SU-DHL-6 (cell line): ENCODE data around the gene TGM3.

Experiments
- EZH2phosphoT487 ChIP-seq: fragments of 200-600 bp; sonication (generic), shearing (Covaris generic); conservative IDR thresholded peaks from 2 replicates; pipeline ENCODE4 v1.6.1; 2018; ENCODE audit warnings: mild to moderate bottlenecking, antibody characterized with exemption, low read length, moderate library complexity, mixed read lengths
- TF ChIP-seq, protein P1 (sequence below): fragments of 200-600 bp; sonication (generic); IDR thresholded peaks from one replicate; pipeline ENCODE4 v1.5.1; 2017; ENCODE audit warnings: antibody characterized with exemption, mild to moderate bottlenecking, low read length, moderate library complexity; ENCODE audit not compliant: insufficient read depth, poor library complexity, severe bottlenecking

DNA sequence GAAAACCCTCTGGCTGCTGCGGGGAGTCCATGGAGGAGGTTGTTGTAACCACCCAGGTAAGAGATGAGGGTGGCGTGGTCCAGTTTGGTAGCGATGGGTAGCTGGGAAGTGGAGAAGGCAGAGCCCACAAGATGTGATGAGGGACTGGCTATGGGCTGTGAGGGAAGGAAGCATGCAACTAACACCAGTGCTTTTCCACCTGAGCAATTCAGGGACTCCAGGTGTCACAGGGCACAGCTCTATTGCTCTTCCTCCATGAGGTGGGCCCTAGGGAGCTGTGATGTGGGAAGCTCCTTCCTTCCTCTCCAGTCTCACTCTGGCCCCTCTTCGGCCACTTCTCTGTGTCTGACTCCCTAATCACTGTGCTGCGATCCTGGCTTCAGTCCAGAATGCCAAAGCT lies 52.5 kb downstream of the TGM3 start:
- TF ChIP-seq EZH2phosphoT487, result no peak
- TF ChIP-seq, protein P1, sequence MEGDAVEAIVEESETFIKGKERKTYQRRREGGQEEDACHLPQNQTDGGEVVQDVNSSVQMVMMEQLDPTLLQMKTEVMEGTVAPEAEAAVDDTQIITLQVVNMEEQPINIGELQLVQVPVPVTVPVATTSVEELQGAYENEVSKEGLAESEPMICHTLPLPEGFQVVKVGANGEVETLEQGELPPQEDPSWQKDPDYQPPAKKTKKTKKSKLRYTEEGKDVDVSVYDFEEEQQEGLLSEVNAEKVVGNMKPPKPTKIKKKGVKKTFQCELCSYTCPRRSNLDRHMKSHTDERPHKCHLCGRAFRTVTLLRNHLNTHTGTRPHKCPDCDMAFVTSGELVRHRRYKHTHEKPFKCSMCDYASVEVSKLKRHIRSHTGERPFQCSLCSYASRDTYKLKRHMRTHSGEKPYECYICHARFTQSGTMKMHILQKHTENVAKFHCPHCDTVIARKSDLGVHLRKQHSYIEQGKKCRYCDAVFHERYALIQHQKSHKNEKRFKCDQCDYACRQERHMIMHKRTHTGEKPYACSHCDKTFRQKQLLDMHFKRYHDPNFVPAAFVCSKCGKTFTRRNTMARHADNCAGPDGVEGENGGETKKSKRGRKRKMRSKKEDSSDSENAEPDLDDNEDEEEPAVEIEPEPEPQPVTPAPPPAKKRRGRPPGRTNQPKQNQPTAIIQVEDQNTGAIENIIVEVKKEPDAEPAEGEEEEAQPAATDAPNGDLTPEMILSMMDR, result no peak
